Spleen (tissue), 11 donors: ENCODE results near the gene SPIRE1. TPM values are rescaled to one million over a fixed set of nuclear protein-coding genes. Genes with fewer than 3 reads are reported as not detected.
"Not testable (repeated sequence)": the region's sequence is repeated elsewhere in the genome, so short reads cannot be mapped to it uniquely, and the experiment has no call there.

Experiments
- DNase-seq: peaks from one replicate; pipeline ENCODE4 v3.0.0-alpha.2; 2020
- H3K27ac ChIP-seq, 8 donors: fragments of 200-600 bp; sonication (generic) in 7 of 8; 1 replicate in 4 of 8; 2 replicates in 4 of 8; pipeline versions ENCODE4 v1.5.0 to v1.8.0; 2016 to 2021; ENCODE audit warnings: inconsistent platforms in 4 of 8, mild to moderate bottlenecking in 4 of 8, moderate library complexity in 1 of 8
- H3K27me3 ChIP-seq, 7 donors: fragments of 200-600 bp; sonication (generic) in 6 of 7; replicated peaks in 1 of 7; 1 replicate in 4 of 7; 2 replicates in 3 of 7; pipeline versions ENCODE4 v1.5.0 to v1.8.0; 2016 to 2021; ENCODE audit warnings: inconsistent platforms in 3 of 7, mild to moderate bottlenecking in 1 of 7
- H3K36me3 ChIP-seq, 6 donors: fragments of 200-600 bp; sonication (generic) in 5 of 6; 1 replicate in 4 of 6; 2 replicates in 2 of 6; pipeline versions ENCODE4 v1.5.0 to v1.8.0; 2016 to 2021; ENCODE audit warnings: inconsistent platforms in 2 of 6
- H3K4me1 ChIP-seq, 6 donors: fragments of 200-600 bp; sonication (generic) in 5 of 6; 1 replicate in 3 of 6; 2 replicates in 3 of 6; pipeline versions ENCODE4 v1.5.0 to v1.8.0; 2016 to 2021; ENCODE audit warnings: inconsistent platforms in 3 of 6
- H3K4me3 ChIP-seq, 8 donors: fragments of 200-600 bp; sonication (generic) in 7 of 8; 1 replicate in 4 of 8; 2 replicates in 4 of 8; pipeline versions ENCODE4 v1.5.0 to v1.8.0; 2016 to 2021; ENCODE audit warnings: inconsistent platforms in 4 of 8, mild to moderate bottlenecking in 4 of 8, moderate library complexity in 2 of 8
- H3K9me3 ChIP-seq, 8 donors: fragments of 200-600 bp; sonication (generic) in 7 of 8; 1 replicate in 4 of 8; 2 replicates in 4 of 8; pipeline versions ENCODE4 v1.5.0 to v1.8.0; 2016 to 2021; ENCODE audit warnings: inconsistent platforms in 4 of 8
- CTCF ChIP-seq, 11 experiments: fragments of 200-600 bp in 7 of 11; fragments of 450-650 bp in 4 of 11; sonication (generic) in 4 of 11; IDR thresholded peaks in 8 of 11; conservative IDR thresholded peaks in 3 of 11; 1 replicate in 7 of 11; 2 replicates in 4 of 11; pipeline versions ENCODE4 v1.4.0 to v1.8.0; 2016 to 2021; ENCODE audit warnings: antibody characterized with exemption in 11 of 11, inconsistent platforms in 4 of 11, mild to moderate bottlenecking in 1 of 11
- POLR2A ChIP-seq, 3 donors: fragments of 450-650 bp; IDR thresholded peaks; one replicate each; pipeline ENCODE4 v1.5.1; 2017; ENCODE audit warnings: antibody characterized with exemption in 3 of 3, mild to moderate bottlenecking in 1 of 3
- POLR2AphosphoS5 ChIP-seq, 3 donors: sonication (generic); formaldehyde crosslinking; IDR thresholded peaks; one replicate each; pipeline ENCODE4 v1.5.1; 2017; ENCODE audit warnings: antibody characterized with exemption in 3 of 3
- WGBS, 5 donors: extraction: QIAGEN DNeasy Blood & Tissue Kit in 3 of 5; methylation state at CpG; one replicate each; pipeline versions ENCODE4 v1.1.5 to v1.1.7; 2013 to 2018; 5-methylcytosine and 5-hydroxymethylcytosine counted together
- intact Hi-C: fragments of 100-400 bp; cut with DNase I; formaldehyde crosslinking; loops from one replicate; pipeline ENCODE4 v1.15.0; 2023; ENCODE audit warnings: low total_unique reads
- polyA plus RNA-seq, 3 donors: library from polyadenylated mRNA; stranded (reverse); fragments of 200-250 nt; gene quantifications; one replicate each; pipeline ENCODE4 v1.2.1, GENCODE V29; 2013
- total RNA-seq, 7 donors: library from RNA; depleted of rRNA in 3 of 7; stranded (reverse); fragments of >200 nt in 3 of 7; fragmentation: NEBNext Ultra II Directional in 4 of 7; extraction: Animal tissue kit (Norgen Biotek cat#: 25700) in 4 of 7; gene quantifications; one replicate each; pipeline versions ENCODE4 v1.1.0 to v1.2.1, GENCODE V29; 2016 to 2021
- donor health status: healthy with polysubstance abuse.
- donor health status: DM: no; HTN: no; CAD: no; lungs with moderate emphysema.
- donor health status: DM: no; HTN: no; CAD: no.
- donor health status: Bipolar disorder and iron deficiency.
- donor health status: healthy.
- donor health status: DM: no; HTN: no; CAD: no.
- donor health status: DM: yes; HTN: yes; CAD: no.

Gene SPIRE1
- total and polyA plus RNA-seq, 10 donors = 1.4 to 19.4 (median 11.1) TPM

- H3K36me3 ChIP-seq = peaks cover 0 to 21% (median 0%) of the 10 kb centered on the region in 6 donors
- no peak overlapping the region for H3K4me3 ChIP-seq
- 86 to 96% (median 91%) methylated on average over 5 of the region's 5 CpGs for WGBS, 5 donors
- no peak overlapping the region for H3K27ac ChIP-seq
- intact Hi-C loops = no loop called here
- H3K9me3 ChIP-seq = no peaks in the 10 kb centered on the region
- H3K4me1 ChIP-seq = no peaks in the 10 kb centered on the region
- no peak for DNase-seq
- TF ChIP-seq POLR2AphosphoS5 (IDR thresholded peaks at IDR 0.05) (no peak), POLR2A (IDR thresholded peaks at IDR 0.05) (no peak), CTCF (IDR thresholded peaks at IDR 0.05 in 8 of 11, conservative IDR thresholded peaks at IDR 0.05 in 3 of 11) (no peak)
- no peaks in the 10 kb centered on the region for H3K27me3 ChIP-seq
Observed at GRCh38 chr18:12492907-12493306, 165.0 kb downstream of the SPIRE1 start.

- Histone ChIP-seq H3K4me1 (no peaks in the 10 kb centered on the region), H3K27me3 (no peaks in the 10 kb centered on the region), H3K4me3 (no peak overlapping the region), H3K9me3 (no peaks in the 10 kb centered on the region), H3K27ac (no peak overlapping the region), H3K36me3 (peaks cover 0 to 21% (median 0%) of the 10 kb centered on the region in 6 donors)
- DNase-seq = no peak
- intact Hi-C loops = no loop called here
- 79 to 92% (median 87%) methylated on average over 9 of the region's 9 CpGs for WGBS, 5 donors
- TF ChIP-seq POLR2A (IDR thresholded peaks at IDR 0.05) = no peak
- no peak for TF ChIP-seq CTCF (IDR thresholded peaks at IDR 0.05 in 8 of 11, conservative IDR thresholded peaks at IDR 0.05 in 3 of 11)
- TF ChIP-seq POLR2AphosphoS5 (IDR thresholded peaks at IDR 0.05) = no peak
Observed at GRCh38 chr18:12491611-12492435, 166.1 kb downstream of the SPIRE1 start.

- H3K9me3 ChIP-seq = no peaks in the 10 kb centered on the region
- intact Hi-C loops = no loop called here
- H3K4me1 ChIP-seq = no peaks in the 10 kb centered on the region
- H3K27ac ChIP-seq = no peak overlapping the region
- H3K36me3 ChIP-seq = no peaks in the 10 kb centered on the region
- TF ChIP-seq POLR2AphosphoS5 (IDR thresholded peaks at IDR 0.05) (no peak), CTCF (IDR thresholded peaks at IDR 0.05 in 8 of 11, conservative IDR thresholded peaks at IDR 0.05 in 3 of 11) (no peak), POLR2A (IDR thresholded peaks at IDR 0.05) (no peak)
- H3K27me3 ChIP-seq = no peaks in the 10 kb centered on the region
- DNase-seq = no peak
- no peak overlapping the region for H3K4me3 ChIP-seq
- 77 to 85% (median 84%) methylated on average over 5 of the region's 5 CpGs for WGBS, 5 donors
Observed at GRCh38 chr18:12485479-12486105, 172.3 kb downstream of the SPIRE1 start.

- H3K36me3 ChIP-seq, H3K9me3 ChIP-seq, H3K4me1 ChIP-seq, DNase-seq, intact Hi-C loops, H3K4me3 ChIP-seq, H3K27ac ChIP-seq, H3K27me3 ChIP-seq: not testable (repeated sequence)
- WGBS, 5 donors = 90 to 96% (median 94%) methylated on average over 10 of the region's 10 CpGs
Observed at GRCh38 chr18:12481915-12482314, 176.0 kb downstream of the SPIRE1 start.
